ENCODE measurements around the gene GFOD2. TPM values are rescaled to one million over a fixed set of nuclear protein-coding genes. Genes with fewer than 3 reads are reported as not detected.
A peak's percentile ranks its signal among the peaks of the same experiment; 100 is the strongest.

Gene GFOD2
- polyA plus RNA-seq, 3 donors, result 3.7 to 9.4 (median 3.8) TPM

GRCh38 chr16:67661101-67661761, 57.9 kb downstream of the GFOD2 start:
- intact Hi-C loops (cut with micrococcal nuclease), result loop anchor here (2.0 to 10.0 kb wide), 6 partner anchors 98 to 424 kb away; partner anchors contain the start of genes CENPT (in 1 of the 2), CTCF (in 1 of the 2), NFATC3 (in 1 of the 2) and NUTF2 (in 1 of the 2)
- peaks cover 8% of the 10 kb centered on the region for H3K79me2 ChIP-seq (ENCODE audit: insufficient read depth, low read length)
- H3K36me3 ChIP-seq (replicated peaks in 1 of 2; ENCODE audit: control insufficient read depth in 1 of 2, insufficient read depth in 2 of 2, low read length in 2 of 2), result peaks cover 0 to 4% of the 10 kb centered on the region in 2 donors
- peak overlapping the region; percentile 86 to 92 for H3K4me3 Mint-ChIP-seq
- H3K27ac Mint-ChIP-seq, result peak overlapping the region; percentile 75 to 96 (median 90)
- peaks cover 0 to 5% of the 10 kb centered on the region in 2 donors for H3K27me3 ChIP-seq (ENCODE audit: control insufficient read depth in 2 of 2, insufficient read depth in 2 of 2, low read length in 2 of 2)
- H3K9ac ChIP-seq (ENCODE audit: insufficient read depth, low read length, poor library complexity, severe bottlenecking), result no peak overlapping the region
- TF ChIP-seq CTCF (IDR thresholded peaks at IDR 0.05), result no peak
- H4K20me1 ChIP-seq (ENCODE audit: insufficient read depth, low read length), result no peaks in the 10 kb centered on the region
- peaks cover 8 to 11% (median 10%) of the 10 kb centered on the region in 3 donors for H3K27me3 Mint-ChIP-seq (ENCODE audit: low read depth in 3 of 3)
- H3K27ac ChIP-seq (ENCODE audit: low read depth in 1 of 2, low read length in 2 of 2), result peak overlapping the region in 1 of 2 donors; percentile 1
- H3K9me3 ChIP-seq (replicated peaks in 1 of 2; ENCODE audit: control insufficient read depth in 1 of 2, insufficient read depth in 1 of 2, low read length in 2 of 2), result no peaks in the 10 kb centered on the region
- peak overlapping the region; percentile 84 for H2AFZ ChIP-seq (ENCODE audit: insufficient read depth, low read depth, low read length, poor library complexity, severe bottlenecking)
- peaks cover 26% of the 10 kb centered on the region for H3K4me1 Mint-ChIP-seq
- peaks cover 26 to 36% of the 10 kb centered on the region in 2 donors for H3K4me1 ChIP-seq (ENCODE audit: control insufficient read depth in 1 of 2, insufficient read depth in 2 of 2, low read length in 2 of 2)
- DNase-seq, result peak in 1 of 3 donors; percentile 26
- peak overlapping the region; percentile 29 to 92 (median 39) for H3K4me3 ChIP-seq (replicated peaks in 1 of 3; ENCODE audit: low read depth in 2 of 3, low read length in 3 of 3)
- H3K36me3 Mint-ChIP-seq, result peaks cover 14 to 23% of the 10 kb centered on the region in 2 donors
- no peaks in the 10 kb centered on the region for H3K9me3 Mint-ChIP-seq
- H3K4me2 ChIP-seq (replicated peaks; ENCODE audit: extremely low read depth, low read length, poor library complexity, severe bottlenecking), result peak overlapping the region; percentile 98
- WGBS (ENCODE audit: insufficient coverage), result 1% methylated on average over 24 of the region's 39 CpGs

- no peaks in the 10 kb centered on the region for H3K9me3 ChIP-seq (replicated peaks in 1 of 2; ENCODE audit: control insufficient read depth in 1 of 2, insufficient read depth in 1 of 2, low read length in 2 of 2)
- H3K27ac Mint-ChIP-seq, result peak within 1 kb of the TSS; percentile 96 to 99 (median 98)
- peaks cover 0 to 4% of the 10 kb centered on the region in 2 donors for H3K36me3 ChIP-seq (replicated peaks in 1 of 2; ENCODE audit: control insufficient read depth in 1 of 2, insufficient read depth in 2 of 2, low read length in 2 of 2)
- H3K4me2 ChIP-seq (replicated peaks; ENCODE audit: extremely low read depth, low read length, poor library complexity, severe bottlenecking), result peak within 1 kb of the TSS; percentile 98
- TF ChIP-seq CTCF (IDR thresholded peaks at IDR 0.05), result no peak
- H2AFZ ChIP-seq (ENCODE audit: insufficient read depth, low read depth, low read length, poor library complexity, severe bottlenecking), result peak within 1 kb of the TSS; percentile 94
- no peaks in the 10 kb centered on the region for H3K9me3 Mint-ChIP-seq
- under 1% methylated on average over 40 of the region's 48 CpGs for WGBS (ENCODE audit: insufficient coverage)
- peak within 1 kb of the TSS; percentile 76 for H3K9ac ChIP-seq (ENCODE audit: insufficient read depth, low read length, poor library complexity, severe bottlenecking)
- intact Hi-C loops (cut with micrococcal nuclease), result loop anchor here (2.0 to 10.0 kb wide), 6 partner anchors 98 to 424 kb away; partner anchors contain the start of genes CENPT (in 1 of the 2), CTCF (in 1 of the 2), NFATC3 (in 1 of the 2) and NUTF2 (in 1 of the 2)
- H3K4me3 ChIP-seq (replicated peaks in 1 of 3; ENCODE audit: low read depth in 2 of 3, low read length in 3 of 3), result peak within 1 kb of the TSS; percentile 74 to 92 (median 92)
- H3K4me1 Mint-ChIP-seq, result peaks cover 21% of the 10 kb centered on the region
- peaks cover 14 to 23% of the 10 kb centered on the region in 2 donors for H3K36me3 Mint-ChIP-seq
- H3K27me3 ChIP-seq (ENCODE audit: control insufficient read depth in 2 of 2, insufficient read depth in 2 of 2, low read length in 2 of 2), result peaks cover 0 to 5% of the 10 kb centered on the region in 2 donors
- H3K4me3 Mint-ChIP-seq, result peak within 1 kb of the TSS; percentile 90 to 92
- H3K27me3 Mint-ChIP-seq (ENCODE audit: low read depth in 3 of 3), result peaks cover 8 to 11% (median 10%) of the 10 kb centered on the region in 3 donors
- peak within 1 kb of the TSS; percentile 87 to 94 for H3K27ac ChIP-seq (ENCODE audit: low read depth in 1 of 2, low read length in 2 of 2)
- H3K79me2 ChIP-seq (ENCODE audit: insufficient read depth, low read length), result peaks cover 8% of the 10 kb centered on the region
- H4K20me1 ChIP-seq (ENCODE audit: insufficient read depth, low read length), result no peaks in the 10 kb centered on the region
- H3K4me1 ChIP-seq (ENCODE audit: control insufficient read depth in 1 of 2, insufficient read depth in 2 of 2, low read length in 2 of 2), result peaks cover 20 to 30% of the 10 kb centered on the region in 2 donors
- DNase-seq, result peak; percentile 95 to 96 (median 96)
Observed at GRCh38 chr16:67660564-67661028, 58.5 kb downstream of the GFOD2 start, which contains the start of gene PARD6A. TSS of gene PARD6A (plus strand) at chr16:67660960. CDS start at chr16:67661039, 79 bp downstream.
